GM19043 (cell line): ENCODE results near the gene SPRED2.
"Not testable (repeated sequence)": the region's sequence is repeated elsewhere in the genome, so short reads cannot be mapped to it uniquely, and the experiment has no call there.

Experiments used
- ATAC-seq: cut with Tn5 transposase; IDR thresholded peaks from one replicate; pipeline ENCODE4 v1.9.1; 2021; ENCODE audit warnings: low read depth; ENCODE audit not compliant: unreplicated experiment

SPRED2 gene

GRCh38 chr2:65319072-65319673, 113.2 kb downstream of the SPRED2 start:
- no peak for ATAC-seq

GRCh38 chr2:65317841-65318240, 114.6 kb downstream of the SPRED2 start:
- no peak for ATAC-seq

GRCh38 chr2:65317351-65317750, 115.0 kb downstream of the SPRED2 start:
- not testable (repeated sequence) for ATAC-seq

- no peak for ATAC-seq
Measured at GRCh38 chr2:65316072-65316471, 116.3 kb downstream of the SPRED2 start.

GRCh38 chr2:65314801-65315441, 117.5 kb downstream of the SPRED2 start:
- no peak for ATAC-seq

- ATAC-seq: no peak
Measured at GRCh38 chr2:65313954-65314256, 118.5 kb downstream of the SPRED2 start.

DNA sequence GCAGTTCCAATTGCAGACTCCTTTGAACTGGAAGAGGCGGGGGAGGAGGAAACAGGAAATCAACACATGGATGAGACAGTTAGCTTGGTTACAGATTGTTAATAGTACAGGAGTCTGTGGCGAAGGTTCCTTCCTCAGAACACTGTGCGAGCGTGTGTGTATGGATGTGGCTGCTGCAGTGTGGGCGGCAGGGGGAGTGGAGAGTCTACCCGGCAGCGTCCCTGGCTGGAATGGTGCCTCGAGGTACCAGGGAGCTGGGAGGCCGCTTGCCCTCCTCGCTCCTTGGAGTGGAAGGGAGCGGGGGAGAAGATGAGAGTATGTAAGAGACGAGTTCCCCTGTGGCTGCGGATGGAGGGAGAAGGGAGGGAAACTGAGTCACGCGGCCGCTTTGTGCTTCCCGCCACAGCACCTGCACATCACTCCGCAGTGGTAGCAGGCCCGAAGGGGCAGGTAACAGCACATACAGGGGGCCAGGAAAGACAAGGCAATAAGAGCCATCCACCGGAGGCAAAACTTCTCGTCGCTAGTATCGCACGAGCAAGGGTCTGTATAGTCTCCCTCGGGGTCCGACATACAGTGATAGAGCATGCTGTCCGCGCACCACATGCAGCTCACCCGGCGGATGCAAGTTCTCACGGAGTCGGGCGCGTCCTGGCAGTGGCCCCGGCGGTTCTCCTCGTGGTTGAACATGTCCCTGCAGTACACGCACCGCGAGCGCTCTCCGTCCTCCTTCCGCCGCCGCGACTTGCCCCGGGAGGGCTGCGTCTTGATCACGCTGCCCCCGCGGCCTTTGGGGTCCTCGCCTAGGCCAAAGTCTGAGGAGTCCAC, 119.1 kb downstream of the SPRED2 start:
- no peak for ATAC-seq

- no peak for ATAC-seq
Measured at GRCh38 chr2:65311596-65311995, 120.8 kb downstream of the SPRED2 start.

DNA sequence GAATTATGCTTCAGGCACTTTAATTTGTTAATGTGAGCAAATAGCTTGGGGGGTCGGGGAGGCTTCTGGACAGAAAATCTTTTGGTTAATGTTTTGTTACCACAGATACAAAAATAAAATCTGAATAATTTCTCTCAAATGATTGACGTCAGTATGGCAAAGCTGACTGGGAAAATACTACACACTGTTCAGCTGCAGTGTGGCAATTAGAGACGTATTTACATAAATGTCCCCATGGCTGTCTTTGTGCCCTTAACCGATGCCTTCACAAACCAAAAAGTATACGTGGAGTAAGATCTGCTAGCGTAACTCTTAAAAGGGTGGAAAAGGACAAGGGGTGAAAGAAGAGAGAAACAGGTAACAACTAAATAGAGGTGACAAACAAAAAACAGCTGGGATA, 121.3 kb downstream of the SPRED2 start:
- no peak for ATAC-seq

GRCh38 chr2:65309699-65310098, 122.7 kb downstream of the SPRED2 start:
- no peak for ATAC-seq

- no peak for ATAC-seq
Measured at GRCh38 chr2:65305934-65306333, 126.5 kb downstream of the SPRED2 start.

DNA sequence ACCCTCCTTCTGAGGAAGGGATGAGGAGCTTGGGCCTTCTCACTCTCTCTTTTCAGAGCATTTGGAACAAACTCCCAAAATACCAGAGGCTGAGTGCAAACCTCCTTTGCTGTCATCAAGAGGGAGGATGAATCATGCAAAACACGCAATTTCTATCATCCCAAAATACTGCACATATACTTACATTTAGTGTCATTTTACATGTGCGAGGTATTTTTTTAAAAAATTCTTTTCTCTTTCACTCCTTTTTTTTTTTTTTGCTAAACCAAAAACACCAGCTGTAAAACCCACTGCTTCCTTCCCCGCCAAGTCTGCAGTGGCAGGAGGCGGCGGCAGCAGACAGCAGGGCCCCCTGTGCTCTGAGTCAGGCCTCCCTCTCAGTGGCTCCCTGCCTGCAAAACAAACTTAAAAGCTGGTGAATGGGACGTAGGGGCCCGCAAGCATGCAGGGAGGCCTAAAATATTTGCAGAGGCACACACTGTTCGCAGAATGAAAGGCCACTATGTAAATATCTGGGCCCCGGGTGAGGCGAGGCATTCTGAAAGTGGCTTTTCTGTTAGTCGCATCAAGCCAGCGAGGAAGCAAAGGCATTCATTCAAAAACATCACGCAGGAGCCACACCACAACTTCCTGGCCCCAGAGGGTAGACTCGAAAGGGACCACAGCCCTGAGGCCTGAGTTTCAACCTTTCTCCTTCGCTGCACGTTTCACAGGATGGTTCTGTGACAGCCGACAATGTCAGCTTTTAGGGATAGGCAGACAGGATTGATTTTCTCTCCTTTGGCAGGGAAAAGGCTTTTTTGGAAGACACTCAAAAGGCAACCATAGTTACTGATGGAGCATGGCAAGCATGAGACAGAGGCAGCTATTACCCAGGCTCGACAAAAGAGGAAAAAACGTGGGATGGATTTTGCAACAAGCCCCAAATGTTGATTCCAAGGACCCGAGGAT, 131.4 kb downstream of the SPRED2 start:
- ATAC-seq: peak; percentile 89

GRCh38 chr2:65300134-65300760, 132.2 kb downstream of the SPRED2 start:
- ATAC-seq: no peak

DNA sequence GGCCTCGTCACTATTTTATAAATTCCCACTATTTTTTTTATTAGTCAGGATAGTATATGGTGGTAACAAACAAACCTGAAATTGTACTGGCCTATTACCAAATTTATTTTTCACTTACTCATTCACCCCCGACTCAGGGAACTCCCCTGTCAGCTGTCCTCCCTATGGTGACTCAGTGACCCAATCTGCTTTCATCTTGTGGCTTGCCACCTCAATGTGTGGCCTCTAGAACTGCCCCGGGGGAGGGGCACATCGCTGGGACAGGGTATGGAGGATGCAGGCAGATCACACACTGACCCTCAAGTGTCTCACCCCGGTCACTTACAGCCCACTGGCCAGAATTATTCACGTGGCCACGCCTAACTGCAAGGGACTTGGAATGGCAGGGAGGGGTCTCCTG, 133.2 kb downstream of the SPRED2 start:
- ATAC-seq: no peak

- no peak for ATAC-seq
Measured at GRCh38 chr2:65298089-65298488, 134.3 kb downstream of the SPRED2 start.

DNA sequence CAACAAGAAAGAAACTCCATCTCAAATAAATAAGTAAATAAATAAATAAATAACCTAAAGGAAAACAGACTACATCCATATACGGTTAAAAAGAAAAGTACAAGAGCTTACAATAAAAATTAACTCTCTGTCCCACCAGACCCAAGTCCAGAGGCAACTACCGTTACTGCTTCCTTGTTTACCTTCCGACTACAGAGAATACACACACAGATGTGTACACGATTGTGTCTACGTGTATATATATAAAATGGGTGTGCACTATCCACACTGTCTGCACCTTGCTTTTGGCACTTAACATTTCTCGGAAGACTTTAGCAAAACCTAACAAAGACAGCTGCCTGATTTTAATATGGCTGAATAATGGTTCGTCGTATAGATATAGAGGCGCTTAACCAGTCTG, 134.9 kb downstream of the SPRED2 start:
- ATAC-seq: no peak

DNA sequence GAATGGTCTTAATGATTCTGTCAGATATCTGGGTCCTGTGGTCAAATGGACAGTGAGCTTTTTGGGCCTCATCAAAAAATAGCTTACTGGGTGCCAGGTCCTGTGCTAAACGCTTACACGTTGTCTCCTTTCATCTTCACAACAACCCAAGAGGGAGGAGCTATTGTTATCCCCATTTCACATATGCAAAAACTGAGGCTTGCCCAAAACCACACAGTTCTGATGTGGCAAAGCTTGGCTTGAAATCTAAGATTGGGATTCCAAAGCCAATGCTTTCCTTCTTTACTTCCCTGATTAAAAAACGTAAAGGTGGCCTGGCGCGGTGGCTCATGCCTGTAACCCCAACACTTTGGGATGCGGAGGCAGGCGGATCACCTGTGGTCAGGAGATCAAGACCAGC, 135.4 kb downstream of the SPRED2 start:
- ATAC-seq: no peak

- ATAC-seq: no peak
Measured at GRCh38 chr2:65294701-65295100, 137.7 kb downstream of the SPRED2 start.

DNA sequence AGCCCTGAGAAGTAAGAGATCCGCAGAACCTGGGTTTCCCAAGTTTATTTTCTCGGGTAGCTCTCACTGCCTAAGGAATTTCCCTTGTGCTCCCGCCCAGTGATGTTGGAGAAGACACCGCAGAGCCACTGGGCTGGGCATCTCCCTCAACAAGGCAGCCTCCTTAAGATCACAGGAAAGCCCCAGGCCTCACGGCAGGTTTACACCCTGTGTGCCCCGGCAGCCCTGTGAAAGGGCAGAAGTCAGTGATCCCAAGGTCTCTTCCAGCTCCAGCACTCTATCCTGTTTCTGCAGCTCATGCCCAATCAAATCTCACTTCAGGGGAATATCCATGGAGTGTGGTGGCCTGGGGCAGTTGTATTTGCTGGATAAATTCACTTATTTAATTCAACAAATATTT, 138.3 kb downstream of the SPRED2 start:
- ATAC-seq: no peak

DNA sequence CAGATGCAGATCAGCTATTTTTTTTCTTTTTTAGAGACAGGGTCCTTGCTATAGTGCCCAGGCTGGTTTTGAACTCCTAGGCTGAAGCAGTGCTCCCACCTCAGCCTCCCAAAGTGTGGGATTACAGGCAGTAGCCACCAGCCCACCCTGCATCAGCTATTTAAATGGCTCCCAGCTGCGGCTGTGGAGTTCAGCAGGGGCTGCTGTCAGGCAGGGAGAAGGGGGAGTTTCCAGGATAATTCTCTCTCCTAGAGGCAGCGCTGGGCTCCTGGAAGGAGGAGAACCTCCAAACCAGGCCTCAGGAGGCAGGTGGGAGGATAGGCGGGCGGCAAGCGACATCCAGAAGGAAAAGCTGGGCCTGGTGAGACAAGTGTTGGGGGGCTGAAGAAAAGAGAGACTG, 139.0 kb downstream of the SPRED2 start:
- no peak for ATAC-seq
